ENCODE data around the gene ZNF326. TPM values are rescaled to one million over a fixed set of nuclear protein-coding genes. Genes with fewer than 3 reads are reported as not detected.
"Not testable (repeated sequence)": the region's sequence is repeated elsewhere in the genome, so short reads cannot be mapped to it uniquely, and the experiment has no call there.

The ZNF326 gene
- total RNA-seq, 1 donor from 2014 or later, result 22.6 TPM

DNA sequence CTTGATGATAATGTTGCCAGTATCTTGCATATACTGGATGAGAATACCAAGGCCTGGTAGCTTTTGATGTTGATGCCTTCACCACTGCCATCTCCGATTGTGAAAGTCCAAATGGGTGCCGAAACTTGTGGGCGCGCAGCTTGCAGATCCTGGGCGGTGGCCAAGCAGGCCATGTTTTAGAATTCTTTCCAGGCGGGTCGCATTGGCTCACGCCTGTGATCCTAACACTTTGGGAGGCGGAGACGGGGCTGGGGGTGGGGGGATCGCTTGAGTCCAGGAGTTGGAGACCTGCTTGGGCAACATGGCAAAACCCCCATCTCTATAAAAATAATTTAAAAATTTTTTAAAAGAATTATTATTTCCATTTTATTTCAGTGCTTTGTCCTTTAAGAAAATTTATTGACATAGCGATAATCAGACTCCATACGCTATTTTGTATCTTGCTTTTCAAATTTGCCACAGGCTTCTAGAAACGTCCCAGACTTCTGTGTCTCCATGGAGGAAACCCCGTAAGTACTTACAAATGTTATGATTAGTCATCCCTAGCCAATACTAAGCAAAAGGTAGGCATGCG lies 592 bp upstream of the ZNF326 start:
- intact Hi-C loops (cut with micrococcal nuclease), result loop anchor here (2.0 to 10.0 kb wide), 4 partner anchors 276 to 720 kb away; partner anchors contain the start of genes GBP5 and LRRC8C

DNA sequence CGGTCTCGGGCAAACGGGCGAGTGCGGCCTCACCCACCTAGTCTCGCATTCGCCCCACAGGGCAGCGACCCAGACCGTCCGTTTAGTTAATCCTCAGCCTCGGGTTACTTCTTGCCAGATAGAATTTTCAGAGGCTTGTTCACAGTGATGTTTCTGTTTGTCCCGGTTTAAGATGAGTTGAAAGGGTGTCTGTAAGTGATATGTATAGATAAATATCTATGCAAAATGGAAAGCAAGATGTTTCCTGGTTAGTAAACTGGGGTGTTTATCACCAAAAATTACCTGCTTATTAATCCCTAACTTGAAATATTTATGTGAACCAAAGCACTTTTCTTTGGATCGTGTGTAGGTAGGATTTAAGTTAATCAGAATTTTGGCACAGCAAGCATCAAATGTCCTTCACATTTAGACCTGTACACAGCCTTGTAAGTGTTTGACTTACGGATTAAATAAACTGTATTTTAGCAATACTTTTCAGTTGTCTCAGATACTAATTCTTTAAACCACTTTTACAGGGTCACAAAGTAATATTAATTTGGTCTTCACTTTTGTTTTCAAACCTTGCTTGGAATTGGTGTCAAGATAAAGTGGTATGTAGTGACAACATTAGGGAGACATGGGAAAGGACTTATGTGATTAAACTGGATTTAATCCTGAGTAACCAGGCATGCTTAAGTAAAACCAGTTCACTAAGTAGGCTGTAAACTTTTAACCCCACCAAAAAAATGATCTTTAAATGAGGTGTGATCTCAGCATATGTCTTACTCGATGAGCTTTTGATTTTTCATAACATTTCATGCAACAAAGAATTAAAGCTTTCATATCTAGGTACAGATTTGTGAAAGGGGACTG lies 914 bp downstream of the ZNF326 start:
- intact Hi-C loops (cut with micrococcal nuclease), result loop anchor here (1.0 to 10.0 kb wide), 10 partner anchors 153 to 1313 kb away; partner anchors contain the start of genes GBP5, GTF2B, LRRC8B and LRRC8C

DNA sequence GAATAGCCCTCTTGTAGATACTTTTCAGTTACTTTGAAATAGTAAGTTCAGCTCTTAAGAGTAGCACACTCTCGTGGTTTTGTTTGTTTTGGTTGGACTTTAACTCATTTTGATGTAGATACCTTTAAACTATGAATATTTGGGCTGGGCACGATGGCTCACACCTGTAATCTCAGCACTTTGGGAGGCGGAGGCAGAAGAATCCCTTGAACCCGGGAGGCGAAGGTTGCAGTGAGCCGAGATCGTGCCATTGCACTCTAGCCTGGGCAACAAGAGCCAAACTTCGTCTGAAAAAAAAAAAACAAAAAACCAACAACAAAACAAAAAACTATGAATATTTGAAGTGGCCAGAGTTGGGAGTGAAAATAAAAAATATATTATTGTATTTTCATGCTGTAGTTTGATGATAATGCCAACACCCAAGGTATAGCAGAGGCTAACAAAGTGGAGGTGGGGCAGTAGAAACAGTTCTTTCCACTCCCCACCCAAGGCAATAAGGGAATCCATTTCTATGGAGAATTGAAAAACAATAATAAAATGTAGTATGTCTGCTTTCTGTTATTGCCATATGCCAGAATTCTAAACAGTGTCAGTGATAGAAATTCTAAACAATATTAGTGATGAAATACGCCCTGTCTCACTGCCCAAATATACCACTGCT lies 1.7 kb downstream of the ZNF326 start:
- intact Hi-C loops (cut with micrococcal nuclease), result loop anchor here (10.0 kb wide), 1 partner anchor 722 kb away; the partner anchor contains the start of gene GBP5

DNA sequence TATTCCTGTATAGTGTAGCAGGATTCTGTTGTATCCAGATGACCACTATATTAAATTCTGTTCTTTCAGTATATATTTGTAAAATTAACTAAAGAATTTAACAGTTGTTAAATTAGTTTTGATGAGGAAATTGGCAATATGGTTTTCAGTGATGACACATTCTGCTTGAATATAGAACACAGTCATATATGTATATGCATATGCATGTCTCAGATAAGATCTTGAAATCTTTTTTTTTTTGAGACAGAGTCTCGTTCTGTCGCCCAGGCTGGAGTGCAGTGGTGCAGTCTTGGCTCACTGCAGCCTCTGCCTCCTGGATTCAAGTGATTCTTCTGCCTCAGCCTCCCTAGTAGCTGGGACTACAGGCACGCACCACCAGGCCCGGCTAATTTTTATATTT lies 2.2 kb downstream of the ZNF326 start:
- intact Hi-C loops (cut with micrococcal nuclease), result loop anchor here (10.0 kb wide), 1 partner anchor 722 kb away; the partner anchor contains the start of gene GBP5

DNA sequence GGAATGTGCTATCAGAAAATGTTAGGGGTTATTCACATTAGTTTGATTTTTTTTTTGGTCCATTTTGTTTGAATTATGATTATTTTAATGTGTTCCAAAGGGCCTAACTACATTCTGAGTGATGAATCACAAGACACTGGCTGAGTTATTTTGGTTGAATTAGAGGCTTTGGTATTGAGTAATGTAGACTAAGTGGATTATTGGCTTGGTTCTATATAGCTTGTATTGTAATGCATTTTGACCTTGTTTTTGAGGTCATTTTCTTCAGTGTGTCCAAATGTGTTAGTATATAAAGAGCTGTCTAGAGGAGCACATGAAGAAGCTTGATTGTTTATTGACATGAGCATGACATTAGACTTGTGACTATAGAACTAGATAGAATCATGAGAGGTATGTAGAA lies 3.4 kb downstream of the ZNF326 start:
- intact Hi-C loops (cut with micrococcal nuclease), result loop anchor here (10.0 kb wide), 1 partner anchor 724 kb away; the partner anchor contains the start of gene GBP5

DNA sequence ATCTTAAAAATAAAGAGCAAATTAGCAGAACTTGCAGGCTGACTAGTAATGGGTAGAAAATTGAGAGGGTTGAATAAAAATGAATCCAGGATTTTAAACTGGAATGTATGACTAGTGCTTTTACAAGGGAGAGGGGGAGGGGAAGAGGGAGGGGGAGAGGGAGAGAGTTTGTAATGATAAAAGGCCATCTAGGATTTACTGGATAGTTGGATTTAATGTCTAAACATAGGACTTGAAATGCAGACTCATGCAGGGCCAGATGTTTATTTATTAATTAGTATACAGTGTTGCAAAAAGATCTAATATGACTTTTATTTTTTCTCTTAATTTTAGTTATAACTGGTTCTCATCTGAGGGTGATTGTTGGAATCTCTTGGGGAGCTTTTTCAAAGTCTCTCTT lies 4.3 kb downstream of the ZNF326 start:
- intact Hi-C loops (cut with micrococcal nuclease), result loop anchor here (10.0 kb wide), 1 partner anchor 724 kb away; the partner anchor contains the start of gene GBP5

DNA sequence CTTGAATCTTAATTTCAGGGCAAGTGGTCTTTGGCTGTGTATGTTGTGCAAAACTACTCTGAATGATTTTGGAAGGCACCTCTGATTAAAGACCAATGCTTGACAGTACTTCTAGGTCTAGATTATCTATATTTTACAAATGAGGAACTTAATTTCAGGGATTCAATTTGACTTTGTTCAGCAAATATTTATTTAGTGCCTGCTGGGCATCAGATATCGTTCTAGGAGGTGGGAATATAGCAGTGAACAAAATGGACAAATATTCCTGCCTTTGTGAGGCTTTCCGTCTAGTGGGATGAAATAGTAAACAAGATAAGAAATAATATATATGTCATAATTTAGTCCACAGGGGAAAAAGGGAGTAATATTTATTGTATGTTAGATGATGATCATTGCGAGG lies 4.7 kb downstream of the ZNF326 start:
- intact Hi-C loops (cut with micrococcal nuclease), result loop anchor here (10.0 kb wide), 1 partner anchor 725 kb away; the partner anchor contains the start of gene GBP5

DNA sequence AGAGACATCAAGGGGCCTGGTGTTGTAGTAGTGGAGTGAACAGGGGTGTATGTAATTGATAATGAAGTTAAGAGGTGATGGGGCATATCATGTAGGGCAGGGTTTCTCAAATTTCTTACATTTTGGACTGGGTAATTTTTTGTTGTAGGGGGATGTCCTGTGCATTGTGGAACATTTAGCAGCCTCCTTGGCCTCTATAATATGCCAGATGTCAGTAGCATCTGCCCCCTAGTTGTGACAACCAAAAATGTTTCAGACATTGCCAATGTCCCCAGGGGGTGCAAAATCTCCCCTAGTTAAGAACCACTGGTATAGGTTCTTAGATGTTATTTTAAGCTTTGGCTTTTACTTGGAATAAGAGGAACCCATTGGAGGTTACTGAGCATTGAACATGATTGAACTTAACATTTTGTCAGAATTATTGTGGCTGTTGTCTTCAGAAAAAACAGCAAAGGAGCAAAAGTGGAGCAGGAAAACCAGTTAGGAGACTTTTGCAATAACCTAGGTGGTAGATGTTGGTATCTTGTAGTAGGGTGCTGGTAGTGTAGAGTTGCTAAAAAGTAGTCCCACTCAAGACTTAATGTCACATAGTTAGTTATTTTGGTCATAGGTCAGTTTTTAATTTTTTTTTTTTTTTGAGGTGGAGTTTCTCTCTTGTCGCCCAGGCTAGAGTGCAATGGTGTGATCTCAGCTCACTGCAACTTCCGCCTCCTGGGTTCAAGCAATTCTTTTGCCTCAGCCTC lies 6.2 kb downstream of the ZNF326 start:
- intact Hi-C loops (cut with micrococcal nuclease), result no loop called here

DNA sequence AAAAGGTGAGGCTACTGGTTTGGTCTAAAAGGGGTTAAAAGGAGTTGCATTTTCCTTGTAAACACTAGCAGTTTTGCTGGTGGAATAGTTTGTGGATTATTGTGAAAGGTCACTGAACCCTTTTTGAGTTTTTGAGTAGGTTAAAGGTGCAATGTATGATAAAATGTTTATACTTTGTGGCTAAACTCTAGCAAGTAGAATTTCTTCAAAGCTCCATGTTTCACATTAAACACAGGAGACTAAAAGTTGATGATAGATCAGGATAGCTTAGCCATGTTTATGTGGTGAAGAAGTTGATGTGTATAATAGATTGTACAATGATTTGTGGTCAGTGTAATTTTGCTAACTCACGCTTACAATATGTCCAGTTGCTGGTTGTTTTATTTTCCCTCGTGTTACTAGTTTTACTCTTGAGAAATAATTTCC lies 13.1 kb downstream of the ZNF326 start:
- intact Hi-C loops (cut with micrococcal nuclease), result no loop called here

DNA sequence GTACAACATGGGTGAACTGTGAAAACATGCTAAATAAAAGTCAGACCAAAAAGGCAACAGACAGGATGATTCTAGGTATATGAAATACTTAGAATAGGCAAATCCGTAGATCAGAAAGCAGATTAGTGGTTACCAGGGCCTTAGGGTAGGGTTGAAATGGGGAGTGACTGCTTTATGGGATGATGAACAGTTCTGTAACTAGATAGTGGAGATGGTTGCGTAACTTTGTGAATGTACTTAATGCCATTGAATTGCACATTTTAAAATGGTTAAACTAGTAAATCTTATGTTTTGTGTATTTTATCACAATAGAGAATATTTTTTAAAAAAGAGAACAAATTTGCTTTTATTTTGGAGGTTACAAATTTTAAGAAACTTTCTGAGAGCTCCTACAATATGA lies 17.4 kb downstream of the ZNF326 start:
- intact Hi-C loops (cut with micrococcal nuclease), result no loop called here

DNA sequence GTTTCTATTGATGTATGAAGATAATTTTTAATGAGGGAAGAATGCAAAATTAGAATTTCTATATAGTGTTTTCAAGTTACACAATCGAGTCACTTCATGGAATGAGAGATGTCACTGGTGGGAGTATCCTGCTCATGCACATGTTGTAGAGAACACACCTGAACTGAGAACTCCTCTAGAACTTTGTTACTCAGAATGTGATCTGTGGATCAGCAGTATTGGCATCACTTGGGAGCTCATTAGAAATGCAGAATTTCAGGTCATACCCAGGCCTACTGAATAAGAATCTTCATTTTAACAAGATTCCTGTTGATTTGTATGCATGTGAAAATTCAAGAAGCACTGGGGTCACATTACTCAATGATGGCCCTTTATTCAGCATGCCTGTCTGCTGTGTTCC lies 28.8 kb downstream of the ZNF326 start:
- intact Hi-C loops (cut with micrococcal nuclease), result no loop called here

DNA sequence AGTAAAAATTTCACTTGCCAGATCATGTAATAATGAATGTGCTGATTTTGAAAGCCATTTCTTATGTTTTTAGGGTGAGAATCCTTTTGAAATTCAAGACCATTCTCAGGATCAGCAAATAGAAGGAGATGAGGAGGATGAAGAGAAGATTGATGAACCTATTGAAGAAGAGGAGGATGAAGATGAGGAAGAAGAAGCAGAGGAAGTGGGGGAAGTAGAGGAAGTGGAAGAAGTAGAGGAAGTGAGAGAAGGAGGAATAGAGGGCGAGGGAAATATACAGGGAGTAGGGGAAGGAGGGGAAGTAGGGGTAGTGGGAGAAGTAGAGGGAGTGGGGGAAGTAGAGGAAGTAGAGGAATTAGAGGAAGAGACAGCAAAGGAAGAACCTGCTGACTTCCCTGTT lies 32.4 kb downstream of the ZNF326 start:
- intact Hi-C loops (cut with micrococcal nuclease), result no loop called here

DNA sequence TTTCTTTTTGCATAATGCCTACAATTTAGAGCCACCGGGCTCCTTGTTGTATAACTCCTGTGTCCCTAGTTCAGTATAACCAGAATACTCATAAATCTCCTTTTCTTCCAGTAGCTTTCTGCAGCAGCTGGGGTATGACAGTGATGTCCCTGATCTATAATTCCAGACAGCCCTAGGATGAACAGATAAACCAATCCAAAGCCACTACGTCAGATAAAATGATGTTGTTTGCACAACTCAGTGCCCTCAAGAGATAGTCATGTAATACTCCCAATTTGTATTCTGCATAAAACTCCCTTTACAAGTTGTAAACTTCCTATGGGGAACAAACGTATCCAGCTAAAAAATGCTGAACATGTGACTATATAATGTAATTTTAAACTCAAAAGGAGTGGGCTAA lies 44.7 kb downstream of the ZNF326 start:
- intact Hi-C loops (cut with micrococcal nuclease), result no loop called here

DNA sequence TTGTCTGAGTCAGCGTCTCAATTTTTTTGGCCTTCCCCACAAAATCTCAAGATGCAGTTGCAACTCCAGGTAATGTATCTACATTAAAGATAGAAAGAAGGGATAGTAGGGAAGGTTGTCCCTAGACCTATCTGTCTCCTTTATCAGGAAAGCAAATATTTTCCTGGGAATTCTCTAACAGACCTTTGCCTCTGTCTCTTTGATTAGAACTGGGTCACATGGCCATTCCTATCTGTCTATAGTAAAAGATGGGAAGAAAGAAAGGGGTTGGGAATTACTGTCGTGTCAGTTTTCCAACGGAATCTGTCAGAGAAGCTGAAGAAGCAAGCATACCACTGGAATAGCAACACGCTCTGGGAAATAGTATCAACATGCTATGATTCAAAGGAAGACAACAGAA lies 48.7 kb downstream of the ZNF326 start:
- intact Hi-C loops (cut with micrococcal nuclease), result no loop called here

DNA sequence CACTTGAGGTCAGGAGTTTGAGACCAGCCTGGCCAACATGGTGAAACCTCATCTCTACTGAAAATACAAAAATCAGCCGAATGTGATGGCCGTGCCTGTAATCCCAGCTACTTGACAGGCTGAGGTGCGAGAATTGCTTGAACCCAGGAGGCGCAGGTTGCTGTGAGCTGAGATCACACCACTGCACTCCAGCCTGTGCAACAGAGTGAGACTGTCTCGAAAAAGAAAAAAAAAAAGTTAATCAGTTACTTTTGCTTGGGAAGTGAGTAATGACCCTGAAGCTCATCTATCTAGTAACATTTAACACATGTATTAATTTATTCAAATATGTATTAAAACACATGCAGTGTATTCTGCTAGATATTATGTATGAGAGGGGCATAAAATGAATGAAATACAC lies 49.4 kb downstream of the ZNF326 start:
- intact Hi-C loops (cut with micrococcal nuclease), result no loop called here

DNA sequence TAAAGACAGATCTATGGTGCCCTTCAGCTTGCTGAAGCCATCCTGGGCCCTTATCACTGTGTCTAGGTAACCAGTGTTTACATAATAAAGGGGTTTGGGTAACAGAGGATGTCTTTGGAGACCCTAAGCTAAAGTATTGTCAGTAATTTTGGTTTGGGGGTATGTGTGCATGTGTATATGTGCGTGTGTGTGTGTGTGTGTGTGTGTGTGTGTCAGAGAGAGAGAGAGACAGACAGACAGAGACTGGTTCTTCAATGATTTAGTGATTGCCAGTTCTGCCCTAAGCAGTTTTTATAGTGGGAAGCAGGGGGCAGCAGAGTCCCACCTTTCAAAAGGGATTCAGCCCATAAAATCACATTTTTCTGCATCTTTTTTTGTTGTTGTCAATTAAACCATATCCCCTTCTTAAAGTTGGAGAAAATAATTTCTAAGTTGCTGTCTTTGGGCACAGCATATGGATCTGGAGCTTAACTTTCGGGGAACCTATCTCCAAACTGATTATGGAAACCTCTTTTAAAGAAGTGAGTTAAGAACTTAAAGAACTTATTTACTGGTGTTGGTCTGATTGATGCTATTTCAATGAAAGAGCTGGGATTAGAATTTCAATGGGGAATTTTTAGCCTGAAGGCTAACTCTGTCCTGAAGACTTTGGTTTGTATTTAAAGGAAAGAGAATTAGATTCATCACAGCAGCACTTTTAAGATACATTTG lies 51.1 kb downstream of the ZNF326 start:
- intact Hi-C loops (cut with micrococcal nuclease), result loop anchor here (5.0 kb wide), 1 partner anchor 1121 kb away; no protein-coding TSS in a partner anchor

DNA sequence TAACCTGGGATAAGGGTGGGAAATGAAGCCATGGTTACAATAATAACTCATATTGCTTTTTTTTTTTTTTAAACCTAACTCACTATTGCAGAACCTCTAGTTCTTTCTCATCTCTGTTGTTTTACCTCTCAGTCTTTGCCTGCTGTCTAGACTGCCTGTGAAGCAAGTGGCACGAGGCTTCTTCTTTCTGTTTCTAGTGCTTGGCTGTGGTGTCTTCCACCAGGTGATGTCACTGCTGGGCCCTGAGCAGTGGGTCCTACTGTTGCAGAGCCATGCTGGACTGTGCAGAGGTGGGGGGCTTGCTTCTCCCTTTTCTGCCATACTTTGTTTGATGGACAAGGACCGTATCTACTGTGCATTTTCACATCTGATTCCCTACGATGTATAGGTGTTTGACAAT lies 51.7 kb downstream of the ZNF326 start:
- intact Hi-C loops (cut with micrococcal nuclease), result loop anchor here (5.0 kb wide), 1 partner anchor 1121 kb away; no protein-coding TSS in a partner anchor

DNA sequence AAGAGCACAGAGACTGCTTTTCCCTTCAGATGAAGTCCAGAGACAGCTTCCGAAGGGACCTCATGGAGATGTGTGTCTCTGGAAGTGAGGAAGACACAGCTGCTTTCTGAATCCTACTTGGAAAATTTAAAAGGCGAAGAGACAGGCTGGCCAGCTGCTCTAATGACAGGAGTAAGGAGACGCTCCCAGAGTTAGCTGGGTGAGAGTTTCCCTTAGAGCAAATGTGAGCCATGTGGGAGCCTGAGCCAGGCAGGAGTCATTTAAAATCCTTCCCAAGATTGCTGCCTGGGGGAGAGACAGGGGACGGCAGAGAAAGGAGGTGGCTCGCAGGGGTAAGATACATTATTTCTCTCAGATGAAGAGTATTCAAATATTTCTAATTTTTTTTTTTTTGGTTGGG lies 53.1 kb downstream of the ZNF326 start:
- intact Hi-C loops (cut with micrococcal nuclease), result loop anchor here (5.0 kb wide), 1 partner anchor 1119 kb away; no protein-coding TSS in a partner anchor

DNA sequence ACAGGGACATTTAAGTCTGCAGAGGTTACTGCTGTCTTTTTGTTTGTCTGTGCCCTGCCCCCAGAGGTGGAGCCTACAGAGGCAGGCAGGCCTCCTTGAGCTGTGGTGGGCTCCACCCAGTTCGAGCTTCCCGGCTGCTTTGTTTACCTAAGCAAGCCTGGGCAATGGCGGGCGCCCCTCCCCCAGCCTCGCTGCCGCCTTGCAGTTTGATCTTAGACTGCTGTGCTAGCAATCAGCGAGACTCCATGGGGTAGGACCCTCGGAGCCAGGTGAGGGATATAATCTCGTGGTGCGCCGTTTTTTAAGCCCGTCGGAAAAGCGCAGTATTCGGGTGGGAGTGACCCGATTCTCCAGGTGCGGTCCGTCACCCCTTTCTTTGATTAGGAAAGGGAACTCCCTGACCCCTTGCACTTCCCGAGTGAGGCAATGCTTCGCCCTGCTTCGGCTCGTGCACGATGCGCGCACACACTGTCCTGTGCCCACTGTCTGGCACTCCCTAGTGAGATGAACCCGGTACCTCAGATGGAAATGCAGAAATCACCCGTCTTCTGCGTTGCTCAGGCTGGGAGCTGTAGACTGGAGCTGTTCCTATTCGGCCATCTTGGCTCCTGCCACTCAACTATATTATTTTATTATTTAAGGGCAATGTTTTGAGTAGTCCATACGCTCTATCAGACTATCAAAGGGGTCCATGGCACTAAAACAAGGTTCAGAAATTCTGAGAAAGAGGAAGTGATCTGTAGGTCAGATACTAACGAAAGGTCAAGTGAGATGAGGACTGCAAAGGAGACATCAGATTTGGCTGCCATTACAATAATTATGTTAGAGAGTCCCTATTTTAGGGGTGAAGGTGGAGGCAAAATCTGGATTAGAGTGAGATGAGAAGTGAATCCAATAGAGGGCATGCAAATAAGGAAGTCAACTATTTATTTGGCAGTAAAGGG lies 68.1 kb downstream of the ZNF326 start:
- intact Hi-C loops (cut with micrococcal nuclease), result not testable (repeated sequence)

Data from T-helper 1 cell treated with Interleukin-12 subunit alpha and Interleukin-12 subunit beta and Interleukin-4 antibody, amounts not matched to agents 30 ng/mL and 1 ng/mL, for 36 hours (primary cell).